DOHH2 (cell line): ENCODE data around the gene CCNF.

ENCODE experiments used
- H3F3A ChIP-seq: fragments of 200-600 bp; sonication (generic), shearing (Covaris generic); 2 replicates; pipeline ENCODE4 v1.6.0; 2016; ENCODE audit warnings: antibody characterized with exemption, mild to moderate bottlenecking; ENCODE audit not compliant: control insufficient read depth, insufficient read depth
- H3K27ac ChIP-seq: fragments of 200-600 bp; sonication (generic); 2 replicates; pipeline ENCODE4 v1.5.1; 2014; ENCODE audit warnings: low read depth, mild to moderate bottlenecking, low read length, moderate library complexity
- H3K27me3 ChIP-seq: fragments of 200-600 bp; sonication (generic); 2 replicates; pipeline ENCODE4 v1.6.1; 2014; ENCODE audit warnings: mild to moderate bottlenecking, low read length, mixed read lengths; ENCODE audit not compliant: control insufficient read depth
- H3K36me3 ChIP-seq: fragments of 200-600 bp; sonication (generic); 2 replicates; pipeline ENCODE4 v1.6.1; 2014; ENCODE audit warnings: mild to moderate bottlenecking, low read length, moderate library complexity, mixed read lengths; ENCODE audit not compliant: control insufficient read depth
- H3K4me1 ChIP-seq: fragments of 200-600 bp; sonication (generic); 2 replicates; pipeline ENCODE4 v1.6.1; 2014; ENCODE audit warnings: mild to moderate bottlenecking, low read length, mixed read lengths; ENCODE audit not compliant: control insufficient read depth
- H3K4me2 ChIP-seq: fragments of 200-600 bp; sonication (generic); 2 replicates; pipeline ENCODE4 v1.6.0; 2014; ENCODE audit warnings: mild to moderate bottlenecking, low read length, moderate library complexity
- H3K4me3 ChIP-seq: fragments of 200-600 bp; sonication (generic); 2 replicates; pipeline ENCODE4 v1.5.1; 2014; ENCODE audit warnings: mild to moderate bottlenecking, low read length, mixed read lengths
- H3K79me2 ChIP-seq: fragments of 200-600 bp; sonication (generic); 2 replicates; pipeline ENCODE4 v1.6.1; 2014; ENCODE audit warnings: mild to moderate bottlenecking, low read length, mixed read lengths; ENCODE audit not compliant: control insufficient read depth
- H3K9me2 ChIP-seq: fragments of 200-600 bp; sonication (generic); replicated peaks from 2 replicates; pipeline ENCODE4 v1.6.1; 2014; ENCODE audit warnings: mild to moderate bottlenecking, low read length, mixed read lengths; ENCODE audit not compliant: control insufficient read depth
- H3K9me3 ChIP-seq: fragments of 200-600 bp; sonication (generic); 2 replicates; pipeline ENCODE4 v1.6.1; 2014; ENCODE audit warnings: antibody characterized with exemption, low read length, mixed read lengths; ENCODE audit not compliant: control insufficient read depth, insufficient read depth
- H4K20me1 ChIP-seq: fragments of 200-600 bp; sonication (generic); 2 replicates; pipeline ENCODE4 v1.6.0; 2014; ENCODE audit warnings: low read depth, mild to moderate bottlenecking, antibody characterized with exemption, low read length, moderate library complexity; ENCODE audit not compliant: control insufficient read depth, insufficient read depth
- EZH2phosphoT487 ChIP-seq: fragments of 200-600 bp; sonication (generic); IDR thresholded peaks from 2 replicates; pipeline ENCODE4 v1.6.1; 2017; ENCODE audit warnings: borderline replicate concordance, mild to moderate bottlenecking, antibody characterized with exemption, low read length, moderate library complexity, mixed read lengths
- TF ChIP-seq, protein P1 (sequence below): fragments of 200-600 bp; sonication (generic); IDR thresholded peaks from one replicate; pipeline ENCODE4 v1.5.1; 2014; ENCODE audit warnings: antibody characterized with exemption, mild to moderate bottlenecking, low read depth, low read length; ENCODE audit not compliant: poor library complexity, severe bottlenecking

Gene CCNF, protein sequence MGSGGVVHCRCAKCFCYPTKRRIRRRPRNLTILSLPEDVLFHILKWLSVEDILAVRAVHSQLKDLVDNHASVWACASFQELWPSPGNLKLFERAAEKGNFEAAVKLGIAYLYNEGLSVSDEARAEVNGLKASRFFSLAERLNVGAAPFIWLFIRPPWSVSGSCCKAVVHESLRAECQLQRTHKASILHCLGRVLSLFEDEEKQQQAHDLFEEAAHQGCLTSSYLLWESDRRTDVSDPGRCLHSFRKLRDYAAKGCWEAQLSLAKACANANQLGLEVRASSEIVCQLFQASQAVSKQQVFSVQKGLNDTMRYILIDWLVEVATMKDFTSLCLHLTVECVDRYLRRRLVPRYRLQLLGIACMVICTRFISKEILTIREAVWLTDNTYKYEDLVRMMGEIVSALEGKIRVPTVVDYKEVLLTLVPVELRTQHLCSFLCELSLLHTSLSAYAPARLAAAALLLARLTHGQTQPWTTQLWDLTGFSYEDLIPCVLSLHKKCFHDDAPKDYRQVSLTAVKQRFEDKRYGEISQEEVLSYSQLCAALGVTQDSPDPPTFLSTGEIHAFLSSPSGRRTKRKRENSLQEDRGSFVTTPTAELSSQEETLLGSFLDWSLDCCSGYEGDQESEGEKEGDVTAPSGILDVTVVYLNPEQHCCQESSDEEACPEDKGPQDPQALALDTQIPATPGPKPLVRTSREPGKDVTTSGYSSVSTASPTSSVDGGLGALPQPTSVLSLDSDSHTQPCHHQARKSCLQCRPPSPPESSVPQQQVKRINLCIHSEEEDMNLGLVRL

DNA sequence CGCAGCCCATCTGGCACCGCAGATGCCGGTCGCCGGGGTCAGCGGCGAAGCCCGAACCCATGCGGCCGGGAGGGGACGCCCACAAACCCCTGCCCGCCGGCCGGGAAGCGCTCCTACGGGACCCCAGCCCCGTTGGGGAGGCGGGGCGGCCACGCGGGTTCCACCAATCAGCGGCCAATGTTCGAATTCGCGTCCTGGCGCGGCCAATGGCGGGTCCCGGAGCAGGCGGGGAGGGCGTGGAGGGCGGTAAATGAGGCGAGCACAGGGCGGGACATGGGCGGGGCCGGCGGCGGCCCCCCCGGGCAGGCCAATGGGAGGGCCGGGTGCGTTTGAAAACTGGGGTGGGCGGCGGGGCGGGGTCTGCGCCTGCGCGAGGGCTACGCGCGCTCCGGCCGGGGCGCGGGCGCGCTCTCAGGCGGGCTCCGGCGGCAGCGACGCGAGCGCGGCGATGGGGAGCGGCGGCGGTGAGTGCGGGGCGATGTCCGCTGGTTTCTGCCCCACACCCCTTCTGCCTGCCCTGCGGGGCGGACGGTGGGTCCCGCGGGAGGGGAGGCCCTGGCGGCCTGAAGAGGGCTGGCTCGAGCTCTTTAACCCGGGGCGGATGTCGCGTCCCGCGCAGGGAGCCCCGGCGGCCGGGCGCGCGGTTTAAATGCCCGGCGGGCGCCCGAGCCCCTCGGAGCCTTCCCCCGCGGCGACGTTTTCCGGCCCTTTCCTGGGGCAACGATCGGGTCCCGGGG is at the start of gene CCNF:
TSS of gene CCNF (plus strand) at position 414 of the 737 bp plus-strand sequence. CDS start at position 449, 35 bp downstream.
- H3F3A ChIP-seq = peaks cover 5% of the 10 kb centered on the region
- no peaks in the 10 kb centered on the region for H3K27me3 ChIP-seq
- H3K36me3 ChIP-seq = peaks cover 47% of the 10 kb centered on the region
- peak within 1 kb of the TSS; percentile 92 for H3K4me3 ChIP-seq
- no peaks in the 10 kb centered on the region for H3K9me3 ChIP-seq
- H3K27ac ChIP-seq = peak within 1 kb of the TSS; percentile 62
- H3K4me2 ChIP-seq = peak within 1 kb of the TSS; percentile 97
- no peak for TF ChIP-seq EZH2phosphoT487
- TF ChIP-seq, protein P1, sequence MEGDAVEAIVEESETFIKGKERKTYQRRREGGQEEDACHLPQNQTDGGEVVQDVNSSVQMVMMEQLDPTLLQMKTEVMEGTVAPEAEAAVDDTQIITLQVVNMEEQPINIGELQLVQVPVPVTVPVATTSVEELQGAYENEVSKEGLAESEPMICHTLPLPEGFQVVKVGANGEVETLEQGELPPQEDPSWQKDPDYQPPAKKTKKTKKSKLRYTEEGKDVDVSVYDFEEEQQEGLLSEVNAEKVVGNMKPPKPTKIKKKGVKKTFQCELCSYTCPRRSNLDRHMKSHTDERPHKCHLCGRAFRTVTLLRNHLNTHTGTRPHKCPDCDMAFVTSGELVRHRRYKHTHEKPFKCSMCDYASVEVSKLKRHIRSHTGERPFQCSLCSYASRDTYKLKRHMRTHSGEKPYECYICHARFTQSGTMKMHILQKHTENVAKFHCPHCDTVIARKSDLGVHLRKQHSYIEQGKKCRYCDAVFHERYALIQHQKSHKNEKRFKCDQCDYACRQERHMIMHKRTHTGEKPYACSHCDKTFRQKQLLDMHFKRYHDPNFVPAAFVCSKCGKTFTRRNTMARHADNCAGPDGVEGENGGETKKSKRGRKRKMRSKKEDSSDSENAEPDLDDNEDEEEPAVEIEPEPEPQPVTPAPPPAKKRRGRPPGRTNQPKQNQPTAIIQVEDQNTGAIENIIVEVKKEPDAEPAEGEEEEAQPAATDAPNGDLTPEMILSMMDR = no peak
- H3K79me2 ChIP-seq = peaks cover 47% of the 10 kb centered on the region
- peaks cover 24% of the 10 kb centered on the region for H3K4me1 ChIP-seq
- H4K20me1 ChIP-seq = peaks cover 11% of the 10 kb centered on the region; the same call in 1 of the 2 replicates
- H3K9me2 ChIP-seq = no peaks in the 10 kb centered on the region

DNA sequence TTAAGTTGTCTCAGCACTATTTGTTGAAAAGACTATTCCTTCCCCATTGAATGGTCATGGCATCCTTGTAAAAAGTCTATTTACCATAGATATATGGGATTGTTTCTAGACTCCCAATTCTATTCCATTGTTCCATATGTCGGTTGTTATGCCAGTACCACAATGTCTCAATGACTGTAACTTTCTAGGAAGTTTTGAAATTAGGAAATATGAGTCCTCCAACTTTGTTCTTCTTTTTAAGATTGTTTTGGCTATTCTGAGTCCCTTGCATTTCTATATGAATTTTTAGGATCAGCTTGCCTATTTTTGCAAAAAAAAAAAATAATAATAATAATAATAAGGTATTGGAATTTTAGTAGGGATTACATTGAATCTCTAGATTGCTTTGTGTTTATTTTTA is 45.7 kb upstream of the CCNF start:
- Histone ChIP-seq H3K36me3 (no peaks in the 10 kb centered on the region), H3F3A (no peaks in the 10 kb centered on the region), H3K9me3 (peaks cover under 1% of the 10 kb centered on the region; the same call in 1 of the 2 replicates)

DNA sequence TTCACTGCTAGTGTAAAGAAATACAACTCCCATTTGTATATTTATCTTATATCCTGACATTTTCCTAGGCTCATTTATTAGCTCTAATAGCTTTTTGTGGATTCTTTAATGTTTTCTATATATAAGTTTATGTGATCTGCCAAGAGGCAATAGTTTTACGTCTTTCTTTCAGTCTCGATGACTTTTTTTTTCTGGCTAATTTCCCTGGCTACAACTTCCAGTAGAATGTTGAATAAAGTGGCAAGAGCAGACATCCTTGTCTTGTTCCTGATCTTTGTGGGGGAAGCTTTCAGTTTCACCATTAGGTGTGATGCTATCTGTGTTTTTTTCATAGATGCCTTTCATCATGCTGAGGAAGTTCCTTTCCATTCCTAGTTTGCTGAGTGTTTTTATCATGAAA is 44.8 kb upstream of the CCNF start:
- H3K9me2 ChIP-seq = no peaks in the 10 kb centered on the region
- no peak overlapping the region for H3K4me3 ChIP-seq
- H4K20me1 ChIP-seq = no peaks in the 10 kb centered on the region
- H3K79me2 ChIP-seq = no peaks in the 10 kb centered on the region
- no peak overlapping the region for H3K4me2 ChIP-seq
- no peaks in the 10 kb centered on the region for H3K4me1 ChIP-seq
- TF ChIP-seq EZH2phosphoT487 = no peak
- TF ChIP-seq, protein P1 = no peak
- peaks cover 6% of the 10 kb centered on the region; the same call in 1 of the 2 replicates for H3K9me3 ChIP-seq
- peaks cover 13% of the 10 kb centered on the region for H3K27me3 ChIP-seq
- H3F3A ChIP-seq = no peaks in the 10 kb centered on the region
- H3K27ac ChIP-seq = no peak overlapping the region
- H3K36me3 ChIP-seq = no peaks in the 10 kb centered on the region

More for the DNA sequence above, 45.7 kb upstream of the CCNF start:
- H3K4me1 ChIP-seq = no peaks in the 10 kb centered on the region
- no peaks in the 10 kb centered on the region for H3K9me2 ChIP-seq
- H4K20me1 ChIP-seq = no peaks in the 10 kb centered on the region
- H3K27me3 ChIP-seq = peaks cover 15% of the 10 kb centered on the region
- no peaks in the 10 kb centered on the region for H3K79me2 ChIP-seq
- H3K4me2 ChIP-seq = no peak overlapping the region
- TF ChIP-seq EZH2phosphoT487 = no peak
- TF ChIP-seq, protein P1 = no peak
- H3K27ac ChIP-seq = no peak overlapping the region
- H3K4me3 ChIP-seq = no peak overlapping the region
